ENCODE measurements around the gene RSBN1.

RSBN1 gene

GRCh38 chr1:113811156-113811887 is 954 bp downstream of the RSBN1 start (continued):
- TF ChIP-seq ZNF571 (tag by site-specific recombination; IDR thresholded peaks at IDR 0.05) (no peak), ZNF521 (tag by site-specific recombination; IDR thresholded peaks at IDR 0.05) (no peak), ZSCAN16 (tag by site-specific recombination; IDR thresholded peaks at IDR 0.05) (no peak), ZBTB20 (tag by site-specific recombination; IDR thresholded peaks at IDR 0.05) (peak; percentile 94; the same call in 1 of the 2 replicates), KLF9 (tag by site-specific recombination; IDR thresholded peaks at IDR 0.05; ENCODE audit: low read depth) (no peak), AEBP2 (tag by site-specific recombination; IDR thresholded peaks at IDR 0.05; ENCODE audit: borderline replicate concordance) (no peak)

- H3K4me3 ChIP-seq (ENCODE audit: low read depth, low read length) = peak overlapping the region; percentile 90
- CTCF ChIA-PET = no interaction called here
- peaks cover 5% of the 10 kb centered on the region for H3K4me1 ChIP-seq (ENCODE audit: control insufficient read depth, insufficient read depth, low read length)
- H3K36me3 ChIP-seq (ENCODE audit: control insufficient read depth in 2 of 2, insufficient read depth in 1 of 2, low read length in 2 of 2) = peaks cover 0 to 5% of the 10 kb centered on the region in 2 experiments; a peak in 1 of 3 replicates
- no peaks in the 10 kb centered on the region for H3K9me3 ChIP-seq (ENCODE audit: control insufficient read depth, insufficient read depth, low read depth, low read length)
- H3K27ac ChIP-seq (ENCODE audit: extremely low read depth, low read depth, low read length) = no peak overlapping the region
- POLR2A ChIA-PET = no interaction called here
- TF ChIP-seq OSR2 (tag by site-specific recombination; IDR thresholded peaks at IDR 0.05) (peak; percentile 49; the same call in 1 of the 2 replicates), ZNF521 (tag by site-specific recombination; IDR thresholded peaks at IDR 0.05) (no peak), ZNF174 (tag by site-specific recombination; IDR thresholded peaks at IDR 0.05) (no peak), ZFHX2 (tag by site-specific recombination; conservative IDR thresholded peaks at IDR 0.05) (no peak), ZNF155 (tag by site-specific recombination; IDR thresholded peaks at IDR 0.05) (no peak), ZNF398 (tag by site-specific recombination; IDR thresholded peaks at IDR 0.05) (no peak), ZNF366 (tag by site-specific recombination; conservative IDR thresholded peaks at IDR 0.05) (no peak), SP7 (tag by site-specific recombination; IDR thresholded peaks at IDR 0.05) (peak; percentile 33; the same call in 1 of the 2 replicates), IKZF3 (tag by site-specific recombination; IDR thresholded peaks at IDR 0.05) (peak; percentile 63; the same call in 1 of the 2 replicates), ZNF830 (tag by site-specific recombination; IDR thresholded peaks at IDR 0.05; ENCODE audit: low read depth) (no peak), ZNF311 (tag by site-specific recombination; IDR thresholded peaks at IDR 0.05; ENCODE audit: borderline replicate concordance) (no peak), ZNF596 (tag by site-specific recombination; IDR thresholded peaks at IDR 0.05) (no peak), HOXD13 (CRISPR knock-in tag; IDR thresholded peaks at IDR 0.05; ENCODE audit: borderline replicate concordance) (no peak), ZNF518A (tag by site-specific recombination; conservative IDR thresholded peaks at IDR 0.05; ENCODE audit: low read depth) (no peak), ZNF701 (tag by site-specific recombination; IDR thresholded peaks at IDR 0.05) (no peak), ZBTB17 (tag by site-specific recombination; IDR thresholded peaks at IDR 0.05) (peak; percentile 41; the same call in 1 of the 2 replicates)
- TF ChIP-seq, protein P1, sequence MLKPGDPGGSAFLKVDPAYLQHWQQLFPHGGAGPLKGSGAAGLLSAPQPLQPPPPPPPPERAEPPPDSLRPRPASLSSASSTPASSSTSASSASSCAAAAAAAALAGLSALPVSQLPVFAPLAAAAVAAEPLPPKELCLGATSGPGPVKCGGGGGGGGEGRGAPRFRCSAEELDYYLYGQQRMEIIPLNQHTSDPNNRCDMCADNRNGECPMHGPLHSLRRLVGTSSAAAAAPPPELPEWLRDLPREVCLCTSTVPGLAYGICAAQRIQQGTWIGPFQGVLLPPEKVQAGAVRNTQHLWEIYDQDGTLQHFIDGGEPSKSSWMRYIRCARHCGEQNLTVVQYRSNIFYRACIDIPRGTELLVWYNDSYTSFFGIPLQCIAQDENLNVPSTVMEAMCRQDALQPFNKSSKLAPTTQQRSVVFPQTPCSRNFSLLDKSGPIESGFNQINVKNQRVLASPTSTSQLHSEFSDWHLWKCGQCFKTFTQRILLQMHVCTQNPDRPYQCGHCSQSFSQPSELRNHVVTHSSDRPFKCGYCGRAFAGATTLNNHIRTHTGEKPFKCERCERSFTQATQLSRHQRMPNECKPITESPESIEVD (tag by site-specific recombination; IDR thresholded peaks at IDR 0.05) = peak; percentile 85
These were observed 2.3 kb downstream of the RSBN1 start for GRCh38 chr1:113809670-113810602.

Data from HEK293 (cell line).